Chondrocyte (in vitro differentiated cells): ENCODE results near the gene SGSM2. TPM values are rescaled to one million over a fixed set of nuclear protein-coding genes. Genes with fewer than 3 reads are reported as not detected.

Experiments used
- DNase-seq: peaks from one replicate; pipeline ENCODE4 v3.0.0; 2021; ENCODE audit warnings: mixed read lengths, low spot score
- H3K27ac Mint-ChIP-seq: one replicate; pipeline ENCODE4 v1.8.0; 2021; ENCODE audit warnings: mild to moderate bottlenecking, moderate library complexity, mixed read lengths; ENCODE audit not compliant: unreplicated experiment
- H3K27me3 Mint-ChIP-seq: 2 replicates; pipeline ENCODE4 v1.8.0; 2021; ENCODE audit warnings: low read depth, mixed read lengths
- H3K36me3 Mint-ChIP-seq: 2 replicates; pipeline ENCODE4 v1.8.0; 2021; ENCODE audit warnings: low read depth, mixed read lengths
- H3K4me1 Mint-ChIP-seq: 2 replicates; pipeline ENCODE4 v1.8.0; 2021; ENCODE audit warnings: low read depth, mild to moderate bottlenecking, mixed read lengths
- H3K4me3 Mint-ChIP-seq: one replicate; pipeline ENCODE4 v1.8.0; 2021; ENCODE audit warnings: mild to moderate bottlenecking, moderate library complexity, mixed read lengths; ENCODE audit not compliant: unreplicated experiment
- H3K9me3 Mint-ChIP-seq: 2 replicates; pipeline ENCODE4 v1.8.0; 2021; ENCODE audit warnings: low read depth, mixed read lengths
- CTCF ChIP-seq: fragments of 200-600 bp; sonication (generic); IDR thresholded peaks from 2 replicates; pipeline ENCODE4 v1.5.0; 2021; ENCODE audit warnings: antibody characterized with exemption, mild to moderate bottlenecking, moderate library complexity
- total RNA-seq: library from RNA; stranded (reverse); gene quantifications from 3 replicates; pipeline ENCODE4 v1.2.1, GENCODE V29; 2021

Gene SGSM2
- total RNA-seq, 1 donor from 2014 or later: 43.2 TPM

GRCh38 chr17:2401426-2402221, 64.3 kb downstream of the SGSM2 start:
- peak; percentile 100 for DNase-seq

GRCh38 chr17:2402544-2402943, 65.2 kb downstream of the SGSM2 start:
- TF ChIP-seq CTCF: no peak
- H3K4me1 Mint-ChIP-seq: peaks cover 62% of the 10 kb centered on the region
- DNase-seq: no peak
- no peaks in the 10 kb centered on the region for H3K9me3 Mint-ChIP-seq
- peak overlapping the region; percentile 82 for H3K27ac Mint-ChIP-seq
- H3K36me3 Mint-ChIP-seq: no peaks in the 10 kb centered on the region
- no peaks in the 10 kb centered on the region for H3K27me3 Mint-ChIP-seq
- peak overlapping the region; percentile 67 for H3K4me3 Mint-ChIP-seq

More at GRCh38 chr17:2401426-2402221, 64.3 kb downstream of the SGSM2 start:
- Mint-ChIP-seq H3K36me3 (no peaks in the 10 kb centered on the region), H3K27ac (peak overlapping the region; percentile 97), H3K27me3 (no peaks in the 10 kb centered on the region), H3K4me3 (peak overlapping the region; percentile 97), H3K4me1 (peaks cover 60% of the 10 kb centered on the region), H3K9me3 (no peaks in the 10 kb centered on the region)
- TF ChIP-seq CTCF: no peak

GRCh38 chr17:2403044-2403443, 65.7 kb downstream of the SGSM2 start:
- H3K4me3 Mint-ChIP-seq: no peak overlapping the region
- H3K36me3 Mint-ChIP-seq: no peaks in the 10 kb centered on the region
- no peak for TF ChIP-seq CTCF
- no peak overlapping the region for H3K27ac Mint-ChIP-seq
- H3K4me1 Mint-ChIP-seq: peaks cover 60% of the 10 kb centered on the region
- no peaks in the 10 kb centered on the region for H3K9me3 Mint-ChIP-seq
- peak; percentile 46 for DNase-seq
- no peaks in the 10 kb centered on the region for H3K27me3 Mint-ChIP-seq

GRCh38 chr17:2405247-2405926, 68.1 kb downstream of the SGSM2 start:
- H3K27me3 Mint-ChIP-seq: no peaks in the 10 kb centered on the region
- peak; percentile 51 for DNase-seq
- H3K9me3 Mint-ChIP-seq: no peaks in the 10 kb centered on the region
- no peak for TF ChIP-seq CTCF
- H3K4me1 Mint-ChIP-seq: peaks cover 48% of the 10 kb centered on the region
- H3K4me3 Mint-ChIP-seq: peak overlapping the region; percentile 1
- no peaks in the 10 kb centered on the region for H3K36me3 Mint-ChIP-seq
- H3K27ac Mint-ChIP-seq: peak overlapping the region; percentile 100

- peak overlapping the region; percentile 100 for H3K27ac Mint-ChIP-seq
- peak overlapping the region; percentile 58 for H3K4me3 Mint-ChIP-seq
- no peaks in the 10 kb centered on the region for H3K27me3 Mint-ChIP-seq
- H3K36me3 Mint-ChIP-seq: no peaks in the 10 kb centered on the region
- peaks cover 48% of the 10 kb centered on the region for H3K4me1 Mint-ChIP-seq
- DNase-seq: peak; percentile 62
- no peaks in the 10 kb centered on the region for H3K9me3 Mint-ChIP-seq
- no peak for TF ChIP-seq CTCF
These were observed 69.1 kb downstream of the SGSM2 start for GRCh38 chr17:2406271-2406902.
